NCI-H2171 treated with DMSO at 0.1 percent for 48 hours (cell line): ENCODE results near the gene PNMA6E.

Experiments
- DNase-seq: peaks from one replicate; lab custom pipeline; 2025; lab: John Stamatoyannopoulos, UW

PNMA6E gene

GRCh38 chrX:153349952-153350351, 51.2 kb downstream of the PNMA6E start:
- DNase-seq: no peak

GRCh38 chrX:153348421-153348820, 52.7 kb downstream of the PNMA6E start:
- DNase-seq: no peak

- DNase-seq: no peak
Observed at GRCh38 chrX:153347530-153347929, 53.6 kb downstream of the PNMA6E start.
